Stimulated activated memory B cell treated with anti-CD40 and anti-IgM and Interleukin-4, amounts not matched to agents 10 μg/mL and 1 μg/mL and 100 μg/mL, for 72 hours (primary cell): ENCODE measurements around the gene SIAH1.
"Not testable (repeated sequence)": the region's sequence is repeated elsewhere in the genome, so short reads cannot be mapped to it uniquely, and the experiment has no call there.

Source experiments
- ATAC-seq: fragments of 150-1000 bp; cut with Tn5 transposase; 2 replicates; pipeline ENCODE4 v1.10.0; 2021
- H3K27ac Mint-ChIP-seq: one replicate; pipeline ENCODE4 v1.8.0; 2022; ENCODE audit warnings: mild to moderate bottlenecking, mixed read lengths
- H3K27me3 Mint-ChIP-seq: one replicate; pipeline ENCODE4 v1.8.0; 2022; ENCODE audit warnings: mixed read lengths
- H3K36me3 Mint-ChIP-seq: one replicate; pipeline ENCODE4 v1.8.0; 2022; ENCODE audit warnings: mixed read lengths
- H3K4me1 Mint-ChIP-seq: one replicate; pipeline ENCODE4 v1.8.0; 2022; ENCODE audit warnings: mixed read lengths
- H3K4me3 Mint-ChIP-seq: one replicate; pipeline ENCODE4 v1.8.0; 2022; ENCODE audit warnings: mild to moderate bottlenecking, moderate library complexity, mixed read lengths
- H3K9me3 Mint-ChIP-seq: one replicate; pipeline ENCODE4 v1.8.0; 2022; ENCODE audit warnings: mixed read lengths

The SIAH1 gene

GRCh38 chr16:48385253-48386150 is at the start of gene SIAH1:
TSS of gene SIAH1 (minus strand) at chr16:48385413. CDS start at chr16:48362428, 22,985 bp downstream.
- H3K4me3 Mint-ChIP-seq: peak within 1 kb of the TSS; percentile 90

GRCh38 chr16:48434653-48435317 is 49.6 kb upstream of the SIAH1 start:
- Mint-ChIP-seq H3K27ac (peak overlapping the region; percentile 90), H3K4me1 (peaks cover 41% of the 10 kb centered on the region), H3K9me3 (peaks cover 2% of the 10 kb centered on the region), H3K36me3 (no peaks in the 10 kb centered on the region), H3K27me3 (no peaks in the 10 kb centered on the region), H3K4me3 (no peak overlapping the region)
- ATAC-seq: peak; percentile 40

More at GRCh38 chr16:48385253-48386150, at the start of gene SIAH1:
- Mint-ChIP-seq H3K4me1 (peaks cover 32% of the 10 kb centered on the region), H3K27ac (peak within 1 kb of the TSS; percentile 95), H3K36me3 (no peaks in the 10 kb centered on the region), H3K27me3 (no peaks in the 10 kb centered on the region), H3K9me3 (no peaks in the 10 kb centered on the region)
- peak; percentile 91 for ATAC-seq

GRCh38 chr16:48433850-48434530 is 48.8 kb upstream of the SIAH1 start:
- no peak for ATAC-seq
- H3K27ac Mint-ChIP-seq: peak overlapping the region; percentile 90
- peaks cover 4% of the 10 kb centered on the region for H3K36me3 Mint-ChIP-seq
- H3K9me3 Mint-ChIP-seq: peaks cover 5% of the 10 kb centered on the region
- H3K4me1 Mint-ChIP-seq: peaks cover 45% of the 10 kb centered on the region
- no peaks in the 10 kb centered on the region for H3K27me3 Mint-ChIP-seq
- H3K4me3 Mint-ChIP-seq: no peak overlapping the region

- Mint-ChIP-seq H3K9me3 (peaks cover 6% of the 10 kb centered on the region), H3K36me3 (peaks cover 6% of the 10 kb centered on the region), H3K4me3 (no peak overlapping the region), H3K27me3 (no peaks in the 10 kb centered on the region), H3K27ac (peak overlapping the region; percentile 90), H3K4me1 (peaks cover 49% of the 10 kb centered on the region)
- ATAC-seq: no peak
Observed at GRCh38 chr16:48433116-48433849, 48.1 kb upstream of the SIAH1 start.

GRCh38 chr16:48432136-48432535 is 46.9 kb upstream of the SIAH1 start:
- H3K36me3 Mint-ChIP-seq: peaks cover 6% of the 10 kb centered on the region
- no peaks in the 10 kb centered on the region for H3K27me3 Mint-ChIP-seq
- H3K4me3 Mint-ChIP-seq: peak overlapping the region; percentile 49
- ATAC-seq: peak; percentile 87
- peak overlapping the region; percentile 90 for H3K27ac Mint-ChIP-seq
- H3K9me3 Mint-ChIP-seq: peaks cover 6% of the 10 kb centered on the region
- H3K4me1 Mint-ChIP-seq: peaks cover 57% of the 10 kb centered on the region

- Mint-ChIP-seq H3K4me3 (peak overlapping the region; percentile 54), H3K27ac (peak overlapping the region; percentile 90), H3K36me3 (peaks cover 6% of the 10 kb centered on the region), H3K9me3 (peaks cover 6% of the 10 kb centered on the region), H3K4me1 (peaks cover 70% of the 10 kb centered on the region), H3K27me3 (no peaks in the 10 kb centered on the region)
- ATAC-seq: peak; percentile 77
Observed at GRCh38 chr16:48430890-48431289, 45.7 kb upstream of the SIAH1 start.

GRCh38 chr16:48426244-48427141 is 41.3 kb upstream of the SIAH1 start:
- H3K27me3 Mint-ChIP-seq: no peaks in the 10 kb centered on the region
- peaks cover 3% of the 10 kb centered on the region for H3K9me3 Mint-ChIP-seq
- peaks cover 6% of the 10 kb centered on the region for H3K36me3 Mint-ChIP-seq
- ATAC-seq: peak; percentile 61
- peaks cover 42% of the 10 kb centered on the region for H3K4me1 Mint-ChIP-seq
- no peak overlapping the region for H3K4me3 Mint-ChIP-seq
- peak overlapping the region; percentile 86 for H3K27ac Mint-ChIP-seq

GRCh38 chr16:48422537-48422936 is 37.3 kb upstream of the SIAH1 start:
- Mint-ChIP-seq H3K4me1 (peaks cover 30% of the 10 kb centered on the region), H3K4me3 (no peak overlapping the region), H3K9me3 (no peaks in the 10 kb centered on the region), H3K27ac (no peak overlapping the region), H3K36me3 (no peaks in the 10 kb centered on the region), H3K27me3 (no peaks in the 10 kb centered on the region)
- ATAC-seq: no peak

GRCh38 chr16:48421741-48422140 is 36.5 kb upstream of the SIAH1 start:
- no peak for ATAC-seq
- H3K4me1 Mint-ChIP-seq: peaks cover 22% of the 10 kb centered on the region
- no peaks in the 10 kb centered on the region for H3K9me3 Mint-ChIP-seq
- no peaks in the 10 kb centered on the region for H3K27me3 Mint-ChIP-seq
- no peak overlapping the region for H3K4me3 Mint-ChIP-seq
- H3K36me3 Mint-ChIP-seq: no peaks in the 10 kb centered on the region
- H3K27ac Mint-ChIP-seq: no peak overlapping the region

GRCh38 chr16:48420437-48420836 is 35.2 kb upstream of the SIAH1 start:
- H3K4me3 Mint-ChIP-seq: no peak overlapping the region
- H3K27ac Mint-ChIP-seq: peak overlapping the region; percentile 5

GRCh38 chr16:48416617-48417016 is 31.4 kb upstream of the SIAH1 start:
- peak overlapping the region; percentile 30 for H3K27ac Mint-ChIP-seq
- not testable (repeated sequence) for ATAC-seq, H3K4me3 Mint-ChIP-seq, H3K27me3 Mint-ChIP-seq, H3K36me3 Mint-ChIP-seq, H3K4me1 Mint-ChIP-seq, H3K9me3 Mint-ChIP-seq

More at GRCh38 chr16:48420437-48420836, 35.2 kb upstream of the SIAH1 start:
- no peaks in the 10 kb centered on the region for H3K9me3 Mint-ChIP-seq
- no peaks in the 10 kb centered on the region for H3K36me3 Mint-ChIP-seq
- no peak for ATAC-seq
- no peaks in the 10 kb centered on the region for H3K27me3 Mint-ChIP-seq
- peaks cover 9% of the 10 kb centered on the region for H3K4me1 Mint-ChIP-seq

GRCh38 chr16:48413272-48413671 is 28.1 kb upstream of the SIAH1 start:
- Mint-ChIP-seq H3K27ac (no peak overlapping the region), H3K4me1 (no peaks in the 10 kb centered on the region), H3K9me3 (no peaks in the 10 kb centered on the region), H3K27me3 (peaks cover 9% of the 10 kb centered on the region), H3K36me3 (no peaks in the 10 kb centered on the region), H3K4me3 (no peak overlapping the region)
- ATAC-seq: no peak

- no peak for ATAC-seq
Observed at GRCh38 chr16:48409839-48410632, 24.8 kb upstream of the SIAH1 start.

More at GRCh38 chr16:48409839-48410632, 24.8 kb upstream of the SIAH1 start:
- no peaks in the 10 kb centered on the region for H3K36me3 Mint-ChIP-seq
- H3K27ac Mint-ChIP-seq: no peak overlapping the region
- H3K9me3 Mint-ChIP-seq: no peaks in the 10 kb centered on the region
- H3K4me3 Mint-ChIP-seq: no peak overlapping the region
- no peaks in the 10 kb centered on the region for H3K4me1 Mint-ChIP-seq
- peaks cover 9% of the 10 kb centered on the region for H3K27me3 Mint-ChIP-seq
